ENCODE measurements around the gene MAS1.

Gene MAS1

GRCh38 chr6:159935633-159936032, 44.8 kb downstream of the MAS1 start:
- H3K4me3 ChIP-seq (replicated peaks; ENCODE audit: low read depth, low read length) = no peak overlapping the region
- no peak for DNase-seq (ENCODE audit: extremely low read depth, low read depth)
- no peak for TF ChIP-seq CTCF (IDR thresholded peaks at IDR 0.05; ENCODE audit: low read depth, low read length, missing control alignments)

- no peak for DNase-seq (ENCODE audit: extremely low read depth, low read depth)
- no peak for TF ChIP-seq CTCF (IDR thresholded peaks at IDR 0.05; ENCODE audit: low read depth, low read length, missing control alignments)
- no peak overlapping the region for H3K4me3 ChIP-seq (replicated peaks; ENCODE audit: low read depth, low read length)
Observed at GRCh38 chr6:159939591-159940016, 48.8 kb downstream of the MAS1 start.
